NCI-H226 (cell line): Measurements from ENCODE around the gene EGLN2.
"Not testable (repeated sequence)": the region's sequence is repeated elsewhere in the genome, so short reads cannot be mapped to it uniquely, and the experiment has no call there.

ENCODE experiments used
- DNase-seq: peaks from one replicate; pipeline ENCODE4 v3.0.0-alpha.2; 2015

The EGLN2 gene

GRCh38 chr19:40798683-40799557, at the start of gene EGLN2:
EGLN2 (plus strand) TSS chr19:40799191; CDS start chr19:40800573, 1,382 bp downstream.
- peak; percentile 97 for DNase-seq

GRCh38 chr19:40750058-40750873, 48.7 kb upstream of the EGLN2 start, which contains the start of gene ACTMAP:
ACTMAP (minus strand) TSS chr19:40750477; CDS start chr19:40749803, 674 bp downstream.
- peak; percentile 98 for DNase-seq

GRCh38 chr19:40750874-40751537, 48.0 kb upstream of the EGLN2 start, which contains the start of gene SNRPA:
SNRPA (plus strand) TSS chr19:40751203; CDS start chr19:40751409, 206 bp downstream.
- peak; percentile 93 for DNase-seq

- no peak for DNase-seq
Measured at GRCh38 chr19:40752257-40752781, 46.7 kb upstream of the EGLN2 start.

- DNase-seq: no peak
Measured at GRCh38 chr19:40754611-40755247, 44.3 kb upstream of the EGLN2 start.

GRCh38 chr19:40755248-40755624, 43.8 kb upstream of the EGLN2 start:
- no peak for DNase-seq

- no peak for DNase-seq
Measured at GRCh38 chr19:40755791-40756190, 43.2 kb upstream of the EGLN2 start.

GRCh38 chr19:40756502-40757110, 42.4 kb upstream of the EGLN2 start:
- no peak for DNase-seq

- DNase-seq: no peak
Measured at GRCh38 chr19:40758491-40758890, 40.5 kb upstream of the EGLN2 start.

GRCh38 chr19:40759352-40759751, 39.6 kb upstream of the EGLN2 start:
- DNase-seq: no peak

GRCh38 chr19:40762754-40763470, 36.1 kb upstream of the EGLN2 start:
- no peak for DNase-seq

- no peak for DNase-seq
Measured at GRCh38 chr19:40763526-40763925, 35.5 kb upstream of the EGLN2 start.

GRCh38 chr19:40763963-40764362, 35.0 kb upstream of the EGLN2 start:
- DNase-seq: no peak

GRCh38 chr19:40766385-40766784, 32.6 kb upstream of the EGLN2 start:
- DNase-seq: not testable (repeated sequence)

GRCh38 chr19:40768869-40769268, 30.1 kb upstream of the EGLN2 start:
- DNase-seq: no peak

- DNase-seq: not testable (repeated sequence)
Measured at GRCh38 chr19:40771101-40771862, 27.7 kb upstream of the EGLN2 start.

GRCh38 chr19:40774916-40775631, 23.9 kb upstream of the EGLN2 start, which contains the start of gene MIA:
MIA (plus strand) TSS chr19:40775521; CDS start chr19:40775543, 22 bp downstream.
- DNase-seq: no peak

- DNase-seq: no peak
Measured at GRCh38 chr19:40775632-40776022, 23.4 kb upstream of the EGLN2 start.

- DNase-seq: no peak
Measured at GRCh38 chr19:40776364-40776763, 22.6 kb upstream of the EGLN2 start.
